Choroid plexus epithelial cell (primary cell): ENCODE measurements around the gene CDK18.
A peak's percentile ranks its signal among the peaks of the same experiment; 100 is the strongest.

Experiments used
- DNase-seq: peaks from one replicate; pipeline ENCODE4 v3.0.0-alpha.2; 2010; ENCODE audit warnings: low read depth
- H3K4me3 ChIP-seq: 2 replicates; pipeline ENCODE4 v1.5.1; 2011; ENCODE audit warnings: low read depth, mild to moderate bottlenecking, control low read depth, low read length, moderate library complexity
- CTCF ChIP-seq: conservative IDR thresholded peaks from 2 replicates; pipeline ENCODE4 v1.5.1; 2011; ENCODE audit warnings: low read depth, mild to moderate bottlenecking, control low read depth, inconsistent platforms, low read length, moderate library complexity

Gene CDK18

GRCh38 chr1:205492201-205492667 is 12.2 kb upstream of the CDK18 start:
- no peak for TF ChIP-seq CTCF
- no peak for DNase-seq
- H3K4me3 ChIP-seq = no peak overlapping the region

- no peak overlapping the region for H3K4me3 ChIP-seq
- TF ChIP-seq CTCF = no peak
- DNase-seq = no peak
These were observed 11.7 kb upstream of the CDK18 start for GRCh38 chr1:205492774-205493173.

GRCh38 chr1:205493241-205494085 is 11.0 kb upstream of the CDK18 start:
- DNase-seq = peak; percentile 83
- no peak for TF ChIP-seq CTCF
- no peak overlapping the region for H3K4me3 ChIP-seq

- TF ChIP-seq CTCF = no peak
- no peak overlapping the region for H3K4me3 ChIP-seq
- DNase-seq = no peak
These were observed 10.4 kb upstream of the CDK18 start for GRCh38 chr1:205494115-205494514.

- H3K4me3 ChIP-seq = no peak overlapping the region
- no peak for DNase-seq
- TF ChIP-seq CTCF = no peak
These were observed 9.1 kb upstream of the CDK18 start for GRCh38 chr1:205495237-205495823.

GRCh38 chr1:205496661-205497060 is 7.8 kb upstream of the CDK18 start:
- TF ChIP-seq CTCF = no peak
- H3K4me3 ChIP-seq = no peak overlapping the region
- no peak for DNase-seq

GRCh38 chr1:205497351-205497750 is 7.1 kb upstream of the CDK18 start:
- no peak for TF ChIP-seq CTCF
- no peak overlapping the region for H3K4me3 ChIP-seq
- DNase-seq = no peak
